Transverse colon (tissue), 3 donors: Measurements from ENCODE around the gene DZANK1.

Source experiments
- POLR2A ChIP-seq: fragments of 450-650 bp; IDR thresholded peaks from one replicate; pipeline ENCODE4 v1.6.1; 2016; ENCODE audit warnings: antibody characterized with exemption, mild to moderate bottlenecking, moderate library complexity
- TF ChIP-seq, protein P1 (sequence below), 5 experiments: fragments of 200-600 bp in 3 of 5; fragments of 450-650 bp in 2 of 5; sonication (generic) in 3 of 5; IDR thresholded peaks; 1 replicate in 2 of 5; 2 replicates in 3 of 5; pipeline ENCODE4 v1.5.1; 2016 to 2017; ENCODE audit warnings: antibody characterized with exemption in 5 of 5, inconsistent platforms in 3 of 5, mild to moderate bottlenecking in 2 of 5, moderate library complexity in 1 of 5

DNA sequence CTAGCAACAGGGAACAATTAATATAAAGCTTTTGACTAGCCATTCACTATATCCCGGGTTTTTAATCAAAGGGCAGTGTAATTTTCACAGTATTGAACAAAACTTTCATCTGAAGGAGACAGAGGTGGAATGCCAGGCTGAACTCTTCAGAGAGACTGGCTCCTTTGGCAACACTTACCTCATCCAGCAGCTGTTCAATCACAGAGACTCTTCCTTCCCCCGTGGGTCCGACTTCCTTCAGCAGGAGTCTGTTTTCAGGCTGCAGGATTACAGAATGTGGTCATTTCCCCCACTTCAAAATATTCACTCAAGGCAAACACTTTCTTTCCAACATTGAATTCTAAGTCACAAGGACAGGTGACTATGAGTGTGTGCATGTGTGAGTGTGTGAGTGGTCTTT lies 76.6 kb downstream of the DZANK1 start:
- no peak for TF ChIP-seq POLR2A
- TF ChIP-seq, protein P1, sequence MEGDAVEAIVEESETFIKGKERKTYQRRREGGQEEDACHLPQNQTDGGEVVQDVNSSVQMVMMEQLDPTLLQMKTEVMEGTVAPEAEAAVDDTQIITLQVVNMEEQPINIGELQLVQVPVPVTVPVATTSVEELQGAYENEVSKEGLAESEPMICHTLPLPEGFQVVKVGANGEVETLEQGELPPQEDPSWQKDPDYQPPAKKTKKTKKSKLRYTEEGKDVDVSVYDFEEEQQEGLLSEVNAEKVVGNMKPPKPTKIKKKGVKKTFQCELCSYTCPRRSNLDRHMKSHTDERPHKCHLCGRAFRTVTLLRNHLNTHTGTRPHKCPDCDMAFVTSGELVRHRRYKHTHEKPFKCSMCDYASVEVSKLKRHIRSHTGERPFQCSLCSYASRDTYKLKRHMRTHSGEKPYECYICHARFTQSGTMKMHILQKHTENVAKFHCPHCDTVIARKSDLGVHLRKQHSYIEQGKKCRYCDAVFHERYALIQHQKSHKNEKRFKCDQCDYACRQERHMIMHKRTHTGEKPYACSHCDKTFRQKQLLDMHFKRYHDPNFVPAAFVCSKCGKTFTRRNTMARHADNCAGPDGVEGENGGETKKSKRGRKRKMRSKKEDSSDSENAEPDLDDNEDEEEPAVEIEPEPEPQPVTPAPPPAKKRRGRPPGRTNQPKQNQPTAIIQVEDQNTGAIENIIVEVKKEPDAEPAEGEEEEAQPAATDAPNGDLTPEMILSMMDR (IDR thresholded peaks at IDR 0.05), result no peak
